ENCODE results near the gene PDS5B. TPM values are rescaled to one million over a fixed set of nuclear protein-coding genes. Genes with fewer than 3 reads are reported as not detected.
"Not testable (repeated sequence)": the region's sequence is repeated elsewhere in the genome, so short reads cannot be mapped to it uniquely, and the experiment has no call there.

PDS5B gene
- total RNA-seq, 1 donor from 2014 or later: 49.4 TPM

DNA sequence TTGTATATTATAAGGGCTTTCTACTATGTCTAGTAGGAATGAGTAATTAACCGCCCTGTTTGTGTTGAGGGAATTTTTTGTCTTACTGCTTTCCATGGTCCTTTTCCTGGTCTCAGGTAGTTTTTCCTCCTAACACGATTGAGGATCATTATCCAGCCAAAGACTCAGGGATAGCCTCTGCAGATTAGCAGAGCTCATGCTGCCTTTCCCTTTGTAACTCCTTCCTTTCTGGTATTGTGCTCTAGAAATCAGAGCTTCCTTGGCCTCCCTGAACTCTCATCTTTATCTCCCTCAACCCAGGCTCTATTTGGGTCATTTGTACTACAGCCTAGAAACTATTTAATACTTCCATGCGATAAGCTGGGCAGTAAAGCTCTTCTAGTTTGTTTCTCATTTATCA, 142.1 kb downstream of the PDS5B start:
- intact Hi-C loops (cut with DNase I): no loop called here

GRCh38 chr13:32729097-32729496, 142.8 kb downstream of the PDS5B start:
- peaks cover 28% of the 10 kb centered on the region for H3K4me1 ChIP-seq
- H3K27ac ChIP-seq; DNase-seq (ENCODE audit: extremely low spot score in 2 of 2); H3K4me3 ChIP-seq; H3K27me3 ChIP-seq; H3K36me3 ChIP-seq; H3K9me3 ChIP-seq; intact Hi-C loops (cut with DNase I): not testable (repeated sequence)

More for the DNA sequence above, 142.1 kb downstream of the PDS5B start:
- no peak for TF ChIP-seq CTCF (IDR thresholded peaks at IDR 0.05)
- TF ChIP-seq POLR2AphosphoS5 (IDR thresholded peaks at IDR 0.05; ENCODE audit: insufficient read depth in 1 of 2, low read depth in 1 of 2): no peak
- TF ChIP-seq POLR2A (IDR thresholded peaks at IDR 0.05): no peak
- Histone ChIP-seq H3K4me3 (no peak overlapping the region), H3K4me1 (peaks cover 23% of the 10 kb centered on the region), H3K9me3 (no peaks in the 10 kb centered on the region), H3K27ac (no peak overlapping the region), H3K27me3 (no peaks in the 10 kb centered on the region), H3K36me3 (no peaks in the 10 kb centered on the region)
- DNase-seq (ENCODE audit: extremely low spot score in 2 of 2): no peak

- H3K27ac ChIP-seq: peak overlapping the region; percentile 32
- no peak for TF ChIP-seq POLR2A (IDR thresholded peaks at IDR 0.05)
- no peak for TF ChIP-seq CTCF (IDR thresholded peaks at IDR 0.05)
- no peak for TF ChIP-seq POLR2AphosphoS5 (IDR thresholded peaks at IDR 0.05; ENCODE audit: insufficient read depth in 1 of 2, low read depth in 1 of 2)
- H3K27me3 ChIP-seq: no peaks in the 10 kb centered on the region
- H3K4me1 ChIP-seq: peaks cover 28% of the 10 kb centered on the region
- H3K9me3 ChIP-seq: no peaks in the 10 kb centered on the region
- no peak for DNase-seq (ENCODE audit: extremely low spot score in 2 of 2)
- H3K36me3 ChIP-seq: no peaks in the 10 kb centered on the region
- no peak overlapping the region for H3K4me3 ChIP-seq
- intact Hi-C loops (cut with DNase I): no loop called here
Measured at GRCh38 chr13:32731074-32731473, 144.8 kb downstream of the PDS5B start.

- intact Hi-C loops (cut with DNase I): no loop called here
- H3K4me3 ChIP-seq: no peak overlapping the region
- TF ChIP-seq POLR2AphosphoS5 (IDR thresholded peaks at IDR 0.05; ENCODE audit: insufficient read depth in 1 of 2, low read depth in 1 of 2) (no peak), CTCF (IDR thresholded peaks at IDR 0.05) (no peak), POLR2A (IDR thresholded peaks at IDR 0.05) (no peak)
Measured at GRCh38 chr13:32731576-32731975, 145.3 kb downstream of the PDS5B start.

GRCh38 chr13:32733690-32734089, 147.4 kb downstream of the PDS5B start:
- Histone ChIP-seq H3K4me3 (no peak overlapping the region), H3K27ac (no peak overlapping the region), H3K4me1 (peaks cover 39% of the 10 kb centered on the region), H3K36me3 (no peaks in the 10 kb centered on the region), H3K9me3 (no peaks in the 10 kb centered on the region), H3K27me3 (no peaks in the 10 kb centered on the region)
- no peak for DNase-seq (ENCODE audit: extremely low spot score in 2 of 2)
- TF ChIP-seq CTCF (IDR thresholded peaks at IDR 0.05): no peak
- TF ChIP-seq POLR2A (IDR thresholded peaks at IDR 0.05): no peak
- TF ChIP-seq POLR2AphosphoS5 (IDR thresholded peaks at IDR 0.05; ENCODE audit: insufficient read depth in 1 of 2, low read depth in 1 of 2): no peak
- intact Hi-C loops (cut with DNase I): no loop called here

More at GRCh38 chr13:32731576-32731975, 145.3 kb downstream of the PDS5B start:
- Histone ChIP-seq H3K9me3 (no peaks in the 10 kb centered on the region), H3K27me3 (no peaks in the 10 kb centered on the region), H3K27ac (peak overlapping the region; percentile 32), H3K4me1 (peaks cover 32% of the 10 kb centered on the region), H3K36me3 (no peaks in the 10 kb centered on the region)
- DNase-seq (ENCODE audit: extremely low spot score in 2 of 2): no peak

GRCh38 chr13:32734511-32734910, 148.3 kb downstream of the PDS5B start:
- Histone ChIP-seq H3K36me3 (no peaks in the 10 kb centered on the region), H3K9me3 (no peaks in the 10 kb centered on the region), H3K4me1 (peaks cover 39% of the 10 kb centered on the region), H3K27me3 (no peaks in the 10 kb centered on the region), H3K4me3 (no peak overlapping the region), H3K27ac (no peak overlapping the region)
- no peak for DNase-seq (ENCODE audit: extremely low spot score in 2 of 2)
- no peak for TF ChIP-seq CTCF (IDR thresholded peaks at IDR 0.05)
- no peak for TF ChIP-seq POLR2A (IDR thresholded peaks at IDR 0.05)
- no peak for TF ChIP-seq POLR2AphosphoS5 (IDR thresholded peaks at IDR 0.05; ENCODE audit: insufficient read depth in 1 of 2, low read depth in 1 of 2)
- intact Hi-C loops (cut with DNase I): no loop called here
